GM23338 (cell line): Measurements from ENCODE around the gene CMIP. TPM values are rescaled to one million over a fixed set of nuclear protein-coding genes. Genes with fewer than 3 reads are reported as not detected.

Source experiments
- ATAC-seq: fragments of 200-7000 bp; cut with Tn5 transposase; 3 replicates; pipeline ENCODE4 v1.9.1; 2020
- DNase-seq: peaks from one replicate; pipeline ENCODE4 v3.0.0-alpha.2; 2015; ENCODE audit warnings: low spot score
- H2AFZ ChIP-seq: fragments of 200-600 bp; sonication (generic); 2 replicates; pipeline ENCODE4 v1.8.0; 2016; ENCODE audit warnings: antibody characterized with exemption, mild to moderate bottlenecking, moderate library complexity
- H3F3A ChIP-seq: fragments of 200-600 bp; sonication (generic); replicated peaks from 2 replicates; pipeline ENCODE4 v1.8.0; 2017; ENCODE audit warnings: antibody characterized with exemption, mixed run types, low read depth
- H3K27ac ChIP-seq: fragments of 200-600 bp; sonication (generic); 2 replicates; pipeline ENCODE4 v1.6.1; 2016; ENCODE audit warnings: low read depth
- H3K27me3 ChIP-seq: fragments of 200-600 bp; sonication (generic); 2 replicates; pipeline ENCODE4 v1.8.0; 2016; ENCODE audit warnings: mild to moderate bottlenecking, mixed run types, moderate library complexity; ENCODE audit not compliant: insufficient read depth
- H3K36me3 ChIP-seq: fragments of 200-600 bp; sonication (generic); 2 replicates; pipeline ENCODE4 v1.8.0; 2016; ENCODE audit warnings: mild to moderate bottlenecking; ENCODE audit not compliant: insufficient read depth
- H3K4me1 ChIP-seq: fragments of 200-600 bp; sonication (generic); 2 replicates; pipeline ENCODE4 v1.8.0; 2016; ENCODE audit warnings: mild to moderate bottlenecking, moderate library complexity; ENCODE audit not compliant: insufficient read depth
- H3K4me2 ChIP-seq: fragments of 200-600 bp; sonication (generic); 2 replicates; pipeline ENCODE4 v1.7.1; 2017; ENCODE audit warnings: mixed run types
- H3K4me3 ChIP-seq: fragments of 200-600 bp; sonication (generic); 2 replicates; pipeline ENCODE4 v1.6.1; 2016; ENCODE audit warnings: mixed run types
- H3K79me2 ChIP-seq: fragments of 200-600 bp; sonication (generic); replicated peaks from 2 replicates; pipeline ENCODE4 v1.8.0; 2017; ENCODE audit warnings: mild to moderate bottlenecking; ENCODE audit not compliant: insufficient read depth
- H3K9me2 ChIP-seq: fragments of 200-600 bp; sonication (generic); 2 replicates; pipeline ENCODE4 v1.8.0; 2017; ENCODE audit not compliant: insufficient read depth
- H4K20me1 ChIP-seq: fragments of 200-600 bp; sonication (generic); replicated peaks from 2 replicates; pipeline ENCODE4 v1.8.0; 2017; ENCODE audit warnings: mild to moderate bottlenecking; ENCODE audit not compliant: insufficient read depth
- H3K27ac Mint-ChIP-seq: 2 replicates; pipeline ENCODE4 v1.8.0; 2020; ENCODE audit warnings: inconsistent platforms, mild to moderate bottlenecking, moderate library complexity, mixed read lengths
- H3K27me3 Mint-ChIP-seq: 3 replicates; pipeline ENCODE4 v1.8.0; 2022; ENCODE audit warnings: low read depth, mild to moderate bottlenecking, moderate library complexity, mixed read lengths, inconsistent platforms; ENCODE audit not compliant: insufficient read depth, poor library complexity
- H3K36me3 Mint-ChIP-seq: 3 replicates; pipeline ENCODE4 v1.8.0; 2021; ENCODE audit warnings: low read depth, mild to moderate bottlenecking, inconsistent platforms, moderate library complexity, mixed read lengths
- H3K4me1 Mint-ChIP-seq: 3 replicates; pipeline ENCODE4 v1.8.0; 2020; ENCODE audit warnings: mild to moderate bottlenecking, inconsistent platforms, mixed read lengths
- H3K4me3 Mint-ChIP-seq: 3 replicates; pipeline ENCODE4 v1.8.0; 2021; ENCODE audit warnings: moderate library complexity, mild to moderate bottlenecking, inconsistent platforms, mixed read lengths
- H3K9me3 Mint-ChIP-seq: 3 replicates; pipeline ENCODE4 v1.8.0; 2020; ENCODE audit warnings: moderate library complexity, mild to moderate bottlenecking, inconsistent platforms, mixed read lengths
- CREB1 ChIP-seq: fragments of 250-450 bp; sonication (Bioruptor Pico); IDR thresholded peaks from 2 replicates; pipeline ENCODE4 v1.5.0; 2020; ENCODE audit warnings: low read depth, mild to moderate bottlenecking, moderate library complexity
- EZH2 ChIP-seq: fragments of 200-600 bp; sonication (generic); IDR thresholded peaks from one replicate; pipeline ENCODE4 v1.8.0; 2017; ENCODE audit warnings: antibody characterized with exemption, mild to moderate bottlenecking, low read depth; ENCODE audit not compliant: unreplicated experiment
- NANOG ChIP-seq: IDR thresholded peaks from 2 replicates; pipeline ENCODE4 v1.6.1; 2016; ENCODE audit warnings: antibody characterized with exemption, borderline replicate concordance
- POLR2AphosphoS5 ChIP-seq: IDR thresholded peaks from 2 replicates; pipeline ENCODE4 v1.6.1; 2016; ENCODE audit warnings: antibody characterized with exemption, low read depth
- ZNF114 ChIP-seq: fragments of 250-450 bp; sonication (Bioruptor Pico); IDR thresholded peaks from 2 replicates; pipeline ENCODE4 v1.5.0; 2020; ENCODE audit warnings: mild to moderate bottlenecking, moderate library complexity
- ZNF331 ChIP-seq: fragments of 250-450 bp; sonication (Bioruptor Pico); IDR thresholded peaks from 2 replicates; pipeline ENCODE4 v1.5.0; 2020; ENCODE audit warnings: low read depth, mild to moderate bottlenecking, moderate library complexity
- polyA plus RNA-seq: library from polyadenylated mRNA; unstranded; fragments of >200 nt; fragmentation: Nextera tagmentation; extraction: Ambion mirVana; gene quantifications from 2 replicates; pipeline ENCODE4 v1.2.1, GENCODE V29; 2016
- total RNA-seq: library from RNA; depleted of rRNA; stranded (reverse); fragments of >200 nt; shearing (Covaris generic); gene quantifications from 2 replicates; pipeline ENCODE4 v1.2.3, GENCODE V29; 2014
- TF ChIP-seq, protein P1 (sequence below): IDR thresholded peaks from one replicate; pipeline ENCODE4 v1.6.1; 2018; ENCODE audit warnings: antibody characterized with exemption; ENCODE audit not compliant: unreplicated experiment
- TF ChIP-seq, protein P2 (sequence below), 2 experiments: fragments of 200-600 bp in 1 of 2; sonication (generic) in 1 of 2; conservative IDR thresholded peaks; 2 replicates each; pipeline versions ENCODE4 v1.5.1 to v1.6.1; 2016 to 2017; ENCODE audit warnings: antibody characterized with exemption in 2 of 2, low read depth in 2 of 2, mild to moderate bottlenecking in 2 of 2, moderate library complexity in 1 of 2

The CMIP gene
- total and polyA plus RNA-seq, 2 experiments from 2014 or later: 9.5 to 62.3 TPM

DNA sequence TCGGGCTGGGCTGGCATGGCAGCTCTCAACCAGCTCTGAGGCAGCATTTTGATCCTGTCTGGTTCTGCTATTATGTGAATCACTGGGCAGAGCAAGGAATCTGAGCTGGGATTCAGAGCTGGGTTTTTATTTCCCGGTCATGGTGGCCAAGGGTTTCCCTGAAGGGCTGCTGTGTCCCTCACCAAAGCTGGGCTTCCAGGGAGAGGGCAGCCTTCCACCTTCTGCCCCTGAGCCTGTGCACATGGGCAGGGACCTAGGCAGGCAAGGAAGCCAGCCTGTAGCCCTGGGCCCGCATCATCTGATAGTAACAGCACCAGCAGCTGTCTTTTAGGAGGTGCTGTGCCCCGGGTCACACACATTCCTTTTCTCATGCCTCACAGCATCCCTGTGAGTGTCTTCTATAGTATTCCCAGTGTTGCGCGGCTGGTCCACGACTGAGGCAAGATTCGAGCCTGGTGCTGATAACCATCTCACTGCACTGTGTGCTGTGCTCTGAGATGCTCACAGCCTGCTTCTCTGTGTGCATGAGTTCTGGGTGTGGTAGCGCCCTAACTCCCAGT, 249.2 kb downstream of the CMIP start:
- no peaks in the 10 kb centered on the region for H3K36me3 ChIP-seq
- no peak for DNase-seq
- H3K9me2 ChIP-seq: no peaks in the 10 kb centered on the region
- Mint-ChIP-seq H3K36me3 (peaks cover 22% of the 10 kb centered on the region), H3K27me3 (peaks cover 9% of the 10 kb centered on the region), H3K9me3 (no peaks in the 10 kb centered on the region), H3K4me3 (no peak overlapping the region), H3K27ac (no peak overlapping the region), H3K4me1 (peaks cover 6% of the 10 kb centered on the region)
- H3K79me2 ChIP-seq: peaks cover 15% of the 10 kb centered on the region; the same call in 1 of the 2 replicates
- no peaks in the 10 kb centered on the region for H3K27me3 ChIP-seq
- H3F3A ChIP-seq: 0 out of 2 replicates have a peak, but pooled peaks cover 6% of the 10 kb centered on the region
- H3K27ac ChIP-seq: no peak overlapping the region
- TF ChIP-seq, protein P1, sequence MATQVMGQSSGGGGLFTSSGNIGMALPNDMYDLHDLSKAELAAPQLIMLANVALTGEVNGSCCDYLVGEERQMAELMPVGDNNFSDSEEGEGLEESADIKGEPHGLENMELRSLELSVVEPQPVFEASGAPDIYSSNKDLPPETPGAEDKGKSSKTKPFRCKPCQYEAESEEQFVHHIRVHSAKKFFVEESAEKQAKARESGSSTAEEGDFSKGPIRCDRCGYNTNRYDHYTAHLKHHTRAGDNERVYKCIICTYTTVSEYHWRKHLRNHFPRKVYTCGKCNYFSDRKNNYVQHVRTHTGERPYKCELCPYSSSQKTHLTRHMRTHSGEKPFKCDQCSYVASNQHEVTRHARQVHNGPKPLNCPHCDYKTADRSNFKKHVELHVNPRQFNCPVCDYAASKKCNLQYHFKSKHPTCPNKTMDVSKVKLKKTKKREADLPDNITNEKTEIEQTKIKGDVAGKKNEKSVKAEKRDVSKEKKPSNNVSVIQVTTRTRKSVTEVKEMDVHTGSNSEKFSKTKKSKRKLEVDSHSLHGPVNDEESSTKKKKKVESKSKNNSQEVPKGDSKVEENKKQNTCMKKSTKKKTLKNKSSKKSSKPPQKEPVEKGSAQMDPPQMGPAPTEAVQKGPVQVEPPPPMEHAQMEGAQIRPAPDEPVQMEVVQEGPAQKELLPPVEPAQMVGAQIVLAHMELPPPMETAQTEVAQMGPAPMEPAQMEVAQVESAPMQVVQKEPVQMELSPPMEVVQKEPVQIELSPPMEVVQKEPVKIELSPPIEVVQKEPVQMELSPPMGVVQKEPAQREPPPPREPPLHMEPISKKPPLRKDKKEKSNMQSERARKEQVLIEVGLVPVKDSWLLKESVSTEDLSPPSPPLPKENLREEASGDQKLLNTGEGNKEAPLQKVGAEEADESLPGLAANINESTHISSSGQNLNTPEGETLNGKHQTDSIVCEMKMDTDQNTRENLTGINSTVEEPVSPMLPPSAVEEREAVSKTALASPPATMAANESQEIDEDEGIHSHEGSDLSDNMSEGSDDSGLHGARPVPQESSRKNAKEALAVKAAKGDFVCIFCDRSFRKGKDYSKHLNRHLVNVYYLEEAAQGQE: no peak
- TF ChIP-seq EZH2 (no peak), NANOG (no peak), ZNF114 (no peak), POLR2AphosphoS5 (no peak)
- ATAC-seq: no peak
- no peak overlapping the region for H3K4me3 ChIP-seq
- no peak overlapping the region for H3K4me2 ChIP-seq
- H3K4me1 ChIP-seq: no peaks in the 10 kb centered on the region
- no peaks in the 10 kb centered on the region; the same call in 1 of the 2 replicates for H4K20me1 ChIP-seq
- no peak overlapping the region for H2AFZ ChIP-seq

DNA sequence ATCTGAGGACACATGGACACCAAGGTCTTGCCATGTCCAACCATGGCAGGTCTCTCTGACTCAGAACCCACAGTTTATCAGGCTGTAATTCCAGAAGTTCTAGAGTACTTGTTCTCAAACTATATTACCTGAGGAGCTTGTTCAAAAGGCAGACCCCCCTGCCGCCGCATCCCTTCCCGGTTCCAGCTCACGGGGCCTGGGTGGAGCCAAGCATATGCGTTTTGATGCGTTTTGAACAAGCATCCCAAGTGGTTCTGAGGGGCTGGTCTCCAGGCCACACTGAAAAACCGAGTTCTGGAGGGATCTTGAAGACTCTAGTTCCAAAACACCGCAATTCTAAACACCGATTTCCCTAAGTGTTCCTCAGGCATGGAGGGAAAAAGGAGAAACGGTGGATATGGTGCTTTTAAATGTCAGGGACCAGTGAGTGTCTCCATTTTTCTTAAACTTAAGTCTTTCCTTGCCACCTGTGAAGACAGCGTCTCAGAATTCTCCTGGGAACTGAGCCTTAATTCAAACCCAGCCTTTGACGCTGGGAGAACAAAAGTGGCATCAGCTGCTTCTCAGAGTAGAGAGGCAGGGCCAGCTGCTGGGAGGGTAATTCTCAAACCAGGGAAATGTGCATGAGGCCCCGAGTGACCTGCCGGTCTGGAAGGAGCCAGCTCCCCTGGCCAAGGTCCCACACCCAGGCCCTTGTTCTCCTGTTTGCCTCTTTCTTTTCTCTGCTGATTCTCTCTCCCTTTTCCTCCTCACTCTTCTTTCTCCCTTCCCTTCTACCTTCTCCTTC, 250.1 kb downstream of the CMIP start:
- DNase-seq (no peak), ATAC-seq (no peak)
- H3K4me1 ChIP-seq: no peaks in the 10 kb centered on the region
- H3K27ac ChIP-seq: peak overlapping the region; percentile 59; the same call in 1 of the 2 replicates
- Mint-ChIP-seq H3K27me3 (peaks cover 13% of the 10 kb centered on the region), H3K36me3 (peaks cover 22% of the 10 kb centered on the region), H3K27ac (no peak overlapping the region), H3K9me3 (no peaks in the 10 kb centered on the region), H3K4me3 (no peak overlapping the region), H3K4me1 (peaks cover 6% of the 10 kb centered on the region)
- no peak overlapping the region for H3K4me2 ChIP-seq
- H3K36me3 ChIP-seq: no peaks in the 10 kb centered on the region
- H3K9me2 ChIP-seq: no peaks in the 10 kb centered on the region
- peaks cover 7% of the 10 kb centered on the region; the same call in 1 of the 2 replicates for H3K79me2 ChIP-seq
- H2AFZ ChIP-seq: no peak overlapping the region
- no peaks in the 10 kb centered on the region for H3K27me3 ChIP-seq
- no peaks in the 10 kb centered on the region; the same call in 1 of the 2 replicates for H4K20me1 ChIP-seq
- no peak overlapping the region for H3K4me3 ChIP-seq
- H3F3A ChIP-seq: 0 out of 2 replicates have a peak, but pooled peaks cover 6% of the 10 kb centered on the region
- TF ChIP-seq, protein P1: no peak
- TF ChIP-seq ZNF331 (CRISPR knock-in tag): no peak
- no peak for TF ChIP-seq NANOG
- TF ChIP-seq, protein P2, sequence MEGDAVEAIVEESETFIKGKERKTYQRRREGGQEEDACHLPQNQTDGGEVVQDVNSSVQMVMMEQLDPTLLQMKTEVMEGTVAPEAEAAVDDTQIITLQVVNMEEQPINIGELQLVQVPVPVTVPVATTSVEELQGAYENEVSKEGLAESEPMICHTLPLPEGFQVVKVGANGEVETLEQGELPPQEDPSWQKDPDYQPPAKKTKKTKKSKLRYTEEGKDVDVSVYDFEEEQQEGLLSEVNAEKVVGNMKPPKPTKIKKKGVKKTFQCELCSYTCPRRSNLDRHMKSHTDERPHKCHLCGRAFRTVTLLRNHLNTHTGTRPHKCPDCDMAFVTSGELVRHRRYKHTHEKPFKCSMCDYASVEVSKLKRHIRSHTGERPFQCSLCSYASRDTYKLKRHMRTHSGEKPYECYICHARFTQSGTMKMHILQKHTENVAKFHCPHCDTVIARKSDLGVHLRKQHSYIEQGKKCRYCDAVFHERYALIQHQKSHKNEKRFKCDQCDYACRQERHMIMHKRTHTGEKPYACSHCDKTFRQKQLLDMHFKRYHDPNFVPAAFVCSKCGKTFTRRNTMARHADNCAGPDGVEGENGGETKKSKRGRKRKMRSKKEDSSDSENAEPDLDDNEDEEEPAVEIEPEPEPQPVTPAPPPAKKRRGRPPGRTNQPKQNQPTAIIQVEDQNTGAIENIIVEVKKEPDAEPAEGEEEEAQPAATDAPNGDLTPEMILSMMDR (conservative IDR thresholded peaks at IDR 0.05; ENCODE audit: low read depth in 2 of 2): no peak
- no peak for TF ChIP-seq ZNF114
- no peak for TF ChIP-seq CREB1 (CRISPR knock-in tag)
